ENCODE data around the gene CASKIN1.

Gene CASKIN1

DNA sequence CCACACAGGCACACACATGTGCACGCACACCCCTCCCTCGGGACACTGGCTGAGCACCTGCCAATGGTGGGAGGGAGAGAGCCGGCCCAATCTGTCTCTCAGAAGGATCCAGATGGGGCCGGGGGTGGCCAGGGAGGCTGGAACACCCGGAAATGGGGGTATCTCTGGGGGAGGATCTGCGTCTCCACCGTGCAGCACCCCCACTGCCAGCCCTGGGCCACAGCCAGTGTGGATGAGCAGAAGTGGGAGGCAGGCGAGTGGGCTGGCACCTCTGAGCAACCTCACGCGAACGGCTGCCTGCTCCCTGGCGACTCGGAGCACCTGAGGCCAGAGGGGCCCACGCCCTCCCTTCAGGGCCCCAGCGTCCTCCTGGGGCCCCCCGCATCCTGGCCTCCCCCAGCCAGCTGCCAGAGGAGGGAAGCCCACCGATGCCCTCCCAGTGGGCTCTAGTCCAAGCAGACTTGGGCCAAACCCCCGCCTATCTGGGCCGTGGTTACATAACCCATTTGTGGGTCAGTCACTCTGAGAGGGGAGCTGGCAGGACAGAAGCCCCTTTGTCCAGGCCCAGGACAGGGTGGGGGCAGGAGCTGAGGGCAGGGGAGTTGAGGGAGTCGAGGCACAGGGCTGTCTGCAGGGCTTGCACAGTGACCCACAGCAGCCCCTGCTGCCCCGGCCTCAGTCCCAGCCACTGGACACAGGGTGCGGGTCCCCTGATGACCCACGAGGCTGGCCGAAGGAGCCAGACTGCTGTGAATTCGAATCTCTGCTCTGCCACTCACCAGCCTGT, 5.6 kb downstream of the CASKIN1 start:
- DNase-seq: no peak

- no peak for DNase-seq
These were observed 6.3 kb downstream of the CASKIN1 start for GRCh38 chr16:2190002-2190658.

GRCh38 chr16:2189252-2189893, 7.0 kb downstream of the CASKIN1 start:
- DNase-seq: no peak

DNA sequence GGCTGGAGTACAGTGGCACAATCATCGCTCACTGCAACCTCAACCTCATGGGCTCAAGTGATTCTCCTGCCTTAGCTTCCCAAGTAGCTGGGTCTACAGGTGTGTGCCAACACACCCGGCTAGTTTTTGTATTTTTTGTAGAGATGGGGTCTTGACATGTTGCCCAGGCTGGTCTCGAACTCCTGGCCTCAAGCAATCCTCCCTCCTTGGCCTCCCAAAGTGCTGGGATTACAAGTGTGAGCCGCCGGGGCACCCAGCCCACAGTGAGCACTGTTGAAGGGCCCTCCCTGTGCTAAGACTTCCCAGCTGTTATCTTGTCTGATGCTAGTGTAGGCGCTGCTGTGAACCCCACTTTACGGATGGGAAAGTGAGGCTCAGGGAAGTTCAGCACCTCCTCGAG, 8.0 kb downstream of the CASKIN1 start:
- no peak for DNase-seq

- no peak for DNase-seq
These were observed 9.2 kb downstream of the CASKIN1 start for GRCh38 chr16:2187212-2187611.

- DNase-seq: no peak
These were observed 9.9 kb downstream of the CASKIN1 start for GRCh38 chr16:2186505-2186904.

- DNase-seq: no peak
These were observed 10.3 kb downstream of the CASKIN1 start for GRCh38 chr16:2186064-2186463.

DNA sequence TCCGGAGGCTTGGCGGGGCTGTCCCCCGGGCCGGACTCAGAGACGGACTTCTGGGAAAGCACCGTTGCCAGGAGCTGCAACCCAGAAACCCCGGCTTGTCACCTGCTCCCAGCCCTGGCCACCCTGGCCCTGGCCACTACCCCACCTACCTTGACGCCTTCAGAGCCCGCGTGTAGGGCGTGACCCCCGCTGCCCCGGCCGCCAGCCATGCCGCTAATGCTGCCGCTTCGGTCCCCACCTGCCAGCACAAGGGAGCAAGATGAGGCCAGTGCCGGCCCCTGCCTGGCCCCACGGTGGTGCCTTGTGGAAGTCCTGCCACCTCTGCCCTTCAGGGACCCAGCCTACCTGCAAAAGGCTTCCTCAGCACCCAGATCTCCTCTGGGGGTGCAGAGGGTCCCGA, 11.4 kb downstream of the CASKIN1 start:
- DNase-seq: no peak

GRCh38 chr16:2184346-2184745, 12.1 kb downstream of the CASKIN1 start:
- no peak for DNase-seq

GRCh38 chr16:2183671-2184070, 12.7 kb downstream of the CASKIN1 start:
- no peak for DNase-seq

GRCh38 chr16:2181952-2182351, 14.5 kb downstream of the CASKIN1 start:
- no peak for DNase-seq

- no peak for DNase-seq
These were observed 15.2 kb downstream of the CASKIN1 start for GRCh38 chr16:2180962-2181923.

GRCh38 chr16:2180461-2180860, 15.9 kb downstream of the CASKIN1 start:
- no peak for DNase-seq

- no peak for DNase-seq
These were observed 16.8 kb downstream of the CASKIN1 start for GRCh38 chr16:2179576-2179975.

DNA sequence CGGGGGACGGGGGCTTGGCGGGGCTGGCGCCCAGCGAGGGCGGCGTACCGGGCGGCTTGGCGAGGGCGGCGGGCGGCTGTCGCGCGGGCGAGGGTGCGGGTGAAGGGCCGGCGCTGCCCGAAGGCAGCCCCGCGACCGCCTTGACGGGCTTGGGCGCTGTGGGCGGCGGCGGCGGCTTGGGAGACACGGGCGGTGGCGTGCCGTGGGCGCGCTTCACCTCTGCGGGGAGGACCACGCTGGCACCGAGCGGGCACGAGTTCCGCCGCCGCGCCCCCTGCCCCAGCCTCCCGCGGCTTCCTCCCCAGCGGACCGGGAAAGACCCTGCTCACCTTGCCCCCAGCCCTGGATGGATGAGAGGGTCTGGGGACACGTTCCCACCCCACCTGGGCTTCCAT, 17.3 kb downstream of the CASKIN1 start:
- DNase-seq: no peak

GRCh38 chr16:2178321-2179106, 17.9 kb downstream of the CASKIN1 start:
- DNase-seq: peak; percentile 29 to 55 (median 37)

- no peak for DNase-seq
These were observed 18.8 kb downstream of the CASKIN1 start for GRCh38 chr16:2177561-2177960.

DNA sequence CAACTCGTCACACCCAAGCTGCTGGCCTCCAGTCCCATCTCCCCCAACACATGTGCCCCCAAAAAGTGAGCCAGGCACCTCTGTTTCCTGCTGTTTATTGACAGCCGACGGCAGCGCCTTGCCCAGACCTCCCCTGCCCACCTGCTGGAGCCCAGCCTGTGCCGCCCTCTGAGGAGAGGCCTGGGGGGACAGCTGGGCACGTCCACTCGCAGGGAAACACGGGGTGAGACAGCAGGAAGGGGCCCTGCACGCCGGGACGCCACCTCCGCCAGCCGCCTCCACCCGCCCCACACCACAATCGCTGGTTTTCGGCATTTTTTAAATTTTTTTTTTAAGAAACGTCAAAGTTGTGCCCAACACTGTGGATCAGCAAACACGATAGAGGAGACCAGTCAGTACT, 19.3 kb downstream of the CASKIN1 start:
- DNase-seq: no peak

GRCh38 chr16:2176047-2176446, 20.4 kb downstream of the CASKIN1 start:
- no peak for DNase-seq

DNA sequence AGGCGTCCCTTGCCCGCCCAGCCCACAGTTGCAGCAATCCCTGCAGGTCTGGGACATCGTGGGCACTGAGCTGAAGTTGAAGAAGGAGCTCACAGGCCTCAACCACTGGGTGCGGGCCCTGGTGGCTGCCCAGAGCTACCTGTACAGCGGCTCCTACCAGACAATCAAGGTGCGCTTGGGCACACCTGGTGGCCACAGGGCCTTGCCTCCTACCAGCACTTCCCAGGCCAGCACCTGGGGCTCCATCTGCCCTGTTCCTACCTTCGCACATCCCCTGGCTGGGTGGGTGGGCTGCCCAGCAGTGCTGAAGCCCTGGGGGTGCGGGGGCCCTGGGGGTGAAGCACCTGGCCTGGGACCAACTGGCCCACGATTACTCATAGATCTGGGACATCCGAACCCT, 21.0 kb downstream of the CASKIN1 start:
- DNase-seq: no peak

DNA sequence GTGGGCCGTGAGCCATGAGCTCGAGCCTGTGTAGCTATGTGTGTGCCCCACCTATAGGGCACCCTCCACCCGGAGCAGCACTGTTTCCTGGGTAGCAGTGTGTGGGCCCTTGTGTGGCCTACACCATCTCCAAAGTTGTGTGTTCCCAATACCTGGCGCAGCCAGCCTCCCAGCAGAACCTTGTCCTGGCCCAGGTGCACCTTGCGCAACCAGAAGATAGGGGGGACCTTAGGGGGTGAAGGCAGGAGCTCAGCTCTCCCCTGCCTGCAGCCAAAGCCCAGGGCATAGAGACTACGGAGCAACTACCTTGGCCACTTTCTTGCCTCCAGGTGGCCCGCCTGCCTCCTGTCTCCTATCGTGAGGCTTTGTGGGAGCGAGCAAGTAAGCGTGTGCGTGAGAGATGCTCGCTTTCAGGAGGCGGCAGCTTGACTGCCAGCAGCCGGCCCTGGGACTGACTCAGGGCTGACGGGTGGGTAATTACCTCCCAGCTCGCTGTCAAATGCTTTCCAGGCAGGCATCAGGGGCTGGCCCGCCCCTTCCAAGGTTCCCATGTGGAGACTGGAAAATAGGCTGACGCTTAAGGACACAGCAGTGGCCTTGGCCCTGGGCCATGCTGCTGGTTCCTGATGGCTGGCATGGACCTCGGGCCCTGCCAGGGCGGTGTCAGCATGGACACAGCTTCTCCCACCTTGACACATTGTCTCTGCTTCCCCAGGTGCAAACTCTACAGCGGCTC, 21.8 kb downstream of the CASKIN1 start:
- DNase-seq: no peak
